HFF-Myc (cell line): ENCODE measurements around the gene SGCA.

Source experiments
- DNase-seq: peaks from one replicate; pipeline ENCODE4 v3.0.0-alpha.2; 2011; ENCODE audit warnings: low read depth; ENCODE audit errors: extremely low read depth
- H3K4me3 ChIP-seq: replicated peaks from 2 replicates; pipeline ENCODE4 v1.5.1; 2011; ENCODE audit warnings: low read depth, mild to moderate bottlenecking, control low read depth, low read length
- TF ChIP-seq, protein P1 (sequence below): IDR thresholded peaks from 2 replicates; pipeline ENCODE4 v1.5.1; 2012; ENCODE audit warnings: mild to moderate bottlenecking, low read depth, low read length, control low read depth; ENCODE audit errors: missing control alignments

SGCA gene

DNA sequence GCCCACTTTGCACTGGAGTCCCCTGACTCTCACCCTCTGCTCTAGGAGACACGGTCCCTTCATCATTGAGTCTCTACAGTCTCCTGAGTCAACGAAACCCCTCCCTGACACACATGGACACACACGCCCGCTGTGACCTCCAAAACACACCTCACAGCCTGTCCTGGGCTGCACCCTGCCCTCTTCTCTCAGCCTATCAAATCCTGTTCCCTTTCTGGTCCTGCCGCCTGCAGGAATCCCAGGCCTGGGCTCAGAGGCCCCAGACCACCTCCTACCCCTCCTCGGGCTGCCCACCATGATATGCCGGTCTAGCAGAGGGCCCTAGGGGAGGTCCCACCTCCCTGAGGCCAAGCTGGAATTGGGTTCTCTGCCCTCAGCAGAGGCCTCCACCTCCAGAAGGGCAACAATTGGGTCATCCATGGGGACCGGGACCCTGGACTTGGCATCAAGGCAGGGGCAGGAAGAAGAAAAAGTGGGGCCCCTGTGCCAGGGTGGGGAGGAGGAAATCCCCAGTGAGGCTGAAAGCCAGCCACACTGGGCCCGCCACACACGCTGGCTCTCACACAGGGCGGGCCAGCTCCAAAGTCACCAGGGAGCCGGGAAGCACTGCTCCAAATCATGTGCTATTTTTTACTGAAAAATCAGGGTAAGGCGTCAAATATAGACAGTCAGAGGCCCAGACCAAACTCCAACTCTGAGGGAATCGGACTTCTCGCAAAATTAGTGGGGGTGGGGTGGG, 18.7 kb upstream of the SGCA start:
- no peak for DNase-seq
- H3K4me3 ChIP-seq: peak overlapping the region; percentile 87
- TF ChIP-seq, protein P1, sequence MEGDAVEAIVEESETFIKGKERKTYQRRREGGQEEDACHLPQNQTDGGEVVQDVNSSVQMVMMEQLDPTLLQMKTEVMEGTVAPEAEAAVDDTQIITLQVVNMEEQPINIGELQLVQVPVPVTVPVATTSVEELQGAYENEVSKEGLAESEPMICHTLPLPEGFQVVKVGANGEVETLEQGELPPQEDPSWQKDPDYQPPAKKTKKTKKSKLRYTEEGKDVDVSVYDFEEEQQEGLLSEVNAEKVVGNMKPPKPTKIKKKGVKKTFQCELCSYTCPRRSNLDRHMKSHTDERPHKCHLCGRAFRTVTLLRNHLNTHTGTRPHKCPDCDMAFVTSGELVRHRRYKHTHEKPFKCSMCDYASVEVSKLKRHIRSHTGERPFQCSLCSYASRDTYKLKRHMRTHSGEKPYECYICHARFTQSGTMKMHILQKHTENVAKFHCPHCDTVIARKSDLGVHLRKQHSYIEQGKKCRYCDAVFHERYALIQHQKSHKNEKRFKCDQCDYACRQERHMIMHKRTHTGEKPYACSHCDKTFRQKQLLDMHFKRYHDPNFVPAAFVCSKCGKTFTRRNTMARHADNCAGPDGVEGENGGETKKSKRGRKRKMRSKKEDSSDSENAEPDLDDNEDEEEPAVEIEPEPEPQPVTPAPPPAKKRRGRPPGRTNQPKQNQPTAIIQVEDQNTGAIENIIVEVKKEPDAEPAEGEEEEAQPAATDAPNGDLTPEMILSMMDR: no peak

- H3K4me3 ChIP-seq: peak overlapping the region; percentile 87
- DNase-seq: no peak
These were observed 18.0 kb upstream of the SGCA start for GRCh38 chr17:50147841-50148225.

GRCh38 chr17:50148226-50149090, 17.3 kb upstream of the SGCA start:
- H3K4me3 ChIP-seq: peak overlapping the region; percentile 87
- no peak for DNase-seq
- TF ChIP-seq, protein P1: no peak

More at GRCh38 chr17:50147841-50148225, 18.0 kb upstream of the SGCA start:
- TF ChIP-seq, protein P1: no peak

- H3K4me3 ChIP-seq: peak overlapping the region; percentile 87
- TF ChIP-seq, protein P1: no peak
- DNase-seq: no peak
These were observed 16.8 kb upstream of the SGCA start for GRCh38 chr17:50149091-50149416.

- TF ChIP-seq, protein P1: no peak
- peak overlapping the region; percentile 87 for H3K4me3 ChIP-seq
- no peak for DNase-seq
These were observed 16.1 kb upstream of the SGCA start for GRCh38 chr17:50149417-50150353.

DNA sequence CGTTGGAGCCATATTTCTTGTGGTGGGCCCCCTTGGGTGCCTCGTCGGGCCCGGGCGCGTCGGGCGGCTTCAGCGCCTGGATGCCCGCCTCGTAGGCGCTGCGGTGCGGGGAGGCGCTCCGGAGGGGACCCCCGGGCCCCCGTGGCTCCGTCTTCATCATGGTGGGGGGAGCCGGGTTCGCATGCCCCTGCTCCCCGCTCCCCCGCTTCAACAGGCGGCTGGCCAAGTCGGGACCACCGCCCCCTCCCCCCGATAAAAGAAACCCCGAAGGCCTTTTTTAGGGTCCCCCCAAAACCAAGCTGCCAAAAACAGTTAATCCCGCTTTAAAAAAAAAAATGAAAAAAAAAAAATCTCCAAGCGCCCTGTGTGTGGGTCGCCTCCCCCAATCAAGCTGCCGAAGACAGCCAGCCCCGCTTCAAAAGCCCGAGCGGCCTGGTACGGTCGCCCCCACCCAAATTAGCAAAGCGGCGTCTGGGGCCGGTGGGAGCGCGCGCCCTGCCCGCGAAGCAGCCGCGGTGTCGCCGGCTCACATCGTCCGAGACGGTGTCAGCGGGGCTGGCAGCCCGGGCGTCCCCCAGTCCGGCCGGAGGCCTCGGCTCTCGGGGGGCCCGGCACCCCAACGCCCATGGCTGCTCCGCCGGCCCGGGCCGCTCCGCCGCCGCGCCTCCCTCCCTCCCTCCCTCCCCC, 15.3 kb upstream of the SGCA start, which contains the start of gene PPP1R9B:
TSS of gene PPP1R9B (minus strand) at position 324 of the 687 bp plus-strand sequence. CDS start at position 160, 164 bp downstream.
- DNase-seq: no peak
- TF ChIP-seq, protein P1: no peak
- H3K4me3 ChIP-seq: peak within 1 kb of the TSS; percentile 87
